OCI-LY7 (cell line): ENCODE measurements around the gene SPATS2L.

Experiments
- CTCF ChIP-seq: fragments of 200-600 bp; sonication (generic); conservative IDR thresholded peaks from 2 replicates; pipeline ENCODE4 v1.5.1; 2014; ENCODE audit warnings: mild to moderate bottlenecking, antibody characterized with exemption, low read length, moderate library complexity, mixed read lengths
- EZH2phosphoT487 ChIP-seq: fragments of 200-600 bp; sonication (generic); IDR thresholded peaks from 2 replicates; pipeline ENCODE4 v1.6.1; 2018; ENCODE audit warnings: low read depth, borderline replicate concordance, mild to moderate bottlenecking, mixed run types, antibody characterized with exemption, low read length, moderate library complexity, mixed read lengths

- no peak for TF ChIP-seq CTCF
- no peak for TF ChIP-seq EZH2phosphoT487
Observed at GRCh38 chr2:200419325-200419724, 112.8 kb downstream of the SPATS2L start.
